PC-3 (cell line): ENCODE measurements around the gene NRIP2.

ENCODE experiments used
- CTCF ChIP-seq: fragments of 300-600 bp; sonication (generic); conservative IDR thresholded peaks from 2 replicates; pipeline ENCODE4 v1.5.1; 2017; ENCODE audit warnings: antibody characterized with exemption, low read depth, mild to moderate bottlenecking, low read length
- EZH2 ChIP-seq: fragments of 300-600 bp; sonication (generic); IDR thresholded peaks from one replicate; pipeline ENCODE4 v1.6.1; 2017; ENCODE audit warnings: antibody characterized with exemption, mild to moderate bottlenecking, low read length; ENCODE audit not compliant: unreplicated experiment

GRCh38 chr12:2857576-2857975 lies 22.7 kb upstream of the NRIP2 start:
- TF ChIP-seq CTCF, result no peak
- TF ChIP-seq EZH2, result no peak
